Neural cell (in vitro differentiated cells): ENCODE measurements around the gene CREM. TPM values are rescaled to one million over a fixed set of nuclear protein-coding genes. Genes with fewer than 3 reads are reported as not detected.

Experiments
- H2AFZ ChIP-seq: fragments of 200-600, 300-800 bp; sonication (generic), shearing (Covaris generic); 2 replicates; pipeline ENCODE4 v1.6.0; 2014; ENCODE audit warnings: low read depth, mild to moderate bottlenecking, antibody characterized with exemption, low read length, moderate library complexity
- H3F3A ChIP-seq: fragments of 200-600 bp; shearing (Covaris generic); 2 replicates; pipeline ENCODE4 v1.6.1; 2016; ENCODE audit warnings: mild to moderate bottlenecking, moderate library complexity, mixed read lengths, antibody characterized with exemption, low read length; ENCODE audit not compliant: insufficient read depth, poor library complexity, severe bottlenecking
- H3K27ac ChIP-seq: fragments of 200-600, 300-800 bp; sonication (generic), shearing (Covaris generic); 2 replicates; pipeline ENCODE4 v1.5.1; 2014; ENCODE audit warnings: mild to moderate bottlenecking, low read length, moderate library complexity
- H3K27me3 ChIP-seq: fragments of 300-800, 200-600 bp; sonication (generic), shearing (Covaris generic); 2 replicates; pipeline ENCODE4 v1.6.0; 2014; ENCODE audit warnings: mild to moderate bottlenecking, low read depth, low read length, moderate library complexity; ENCODE audit not compliant: insufficient read depth
- H3K36me3 ChIP-seq: fragments of 300-800, 200-600 bp; sonication (generic), shearing (Covaris generic); 2 replicates; pipeline ENCODE4 v1.5.1; 2014; ENCODE audit warnings: mild to moderate bottlenecking, antibody characterized with exemption, low read length, moderate library complexity; ENCODE audit not compliant: insufficient read depth
- H3K4me2 ChIP-seq: fragments of 300-800, 200-600 bp; sonication (generic), shearing (Covaris generic); 2 replicates; pipeline ENCODE4 v1.6.0; 2014; ENCODE audit warnings: mild to moderate bottlenecking, low read length
- H3K4me3 ChIP-seq: fragments of 300-800, 200-600 bp; sonication (generic), shearing (Covaris generic); 2 replicates; pipeline ENCODE4 v1.5.1; 2014; ENCODE audit warnings: mild to moderate bottlenecking, low read length, moderate library complexity
- H3K79me2 ChIP-seq: fragments of 200-600 bp; shearing (Covaris generic); replicated peaks from 2 replicates; pipeline ENCODE4 v1.6.0; 2014; ENCODE audit warnings: mild to moderate bottlenecking, low read length, moderate library complexity; ENCODE audit not compliant: insufficient read depth
- H3K9ac ChIP-seq: fragments of 300-800, 200-600 bp; sonication (generic), shearing (Covaris generic); 2 replicates; pipeline ENCODE4 v1.6.1; 2016; ENCODE audit warnings: mild to moderate bottlenecking, low read length, mixed read lengths
- H3K9me2 ChIP-seq: fragments of 200-600 bp; shearing (Covaris generic); 2 replicates; pipeline ENCODE4 v1.6.1; 2016; ENCODE audit warnings: mild to moderate bottlenecking, low read length, mixed read lengths; ENCODE audit not compliant: insufficient read depth
- H3K9me3 ChIP-seq: fragments of 200-600, 300-800 bp; sonication (generic), shearing (Covaris generic); 2 replicates; pipeline ENCODE4 v1.6.1; 2016; ENCODE audit warnings: mild to moderate bottlenecking, mixed run types, low read length, moderate library complexity, mixed read lengths
- H4K20me1 ChIP-seq: fragments of 200-600 bp; shearing (Covaris generic); 2 replicates; pipeline ENCODE4 v1.6.1; 2016; ENCODE audit warnings: mild to moderate bottlenecking, mixed run types; ENCODE audit not compliant: insufficient read depth
- CTCF ChIP-seq: fragments of 450-650 bp; IDR thresholded peaks from 2 replicates; pipeline ENCODE4 v1.5.1; 2014; ENCODE audit warnings: antibody characterized with exemption, mild to moderate bottlenecking, moderate library complexity; ENCODE audit not compliant: poor library complexity, severe bottlenecking
- EP300 ChIP-seq: fragments of 450-650 bp; conservative IDR thresholded peaks from 2 replicates; pipeline ENCODE4 v1.6.1; 2014; ENCODE audit warnings: antibody characterized with exemption, mild to moderate bottlenecking, moderate library complexity; ENCODE audit not compliant: poor library complexity, severe bottlenecking
- EZH2 ChIP-seq: fragments of 200-600, 300-800 bp; shearing (Covaris generic), sonication (generic); IDR thresholded peaks from 2 replicates; pipeline ENCODE4 v1.6.1; 2014; ENCODE audit warnings: antibody characterized with exemption, low read length, borderline replicate concordance, mild to moderate bottlenecking; ENCODE audit not compliant: insufficient read depth, poor library complexity, severe bottlenecking
- MXI1 ChIP-seq: fragments of 450-650 bp; conservative IDR thresholded peaks from 2 replicates; pipeline ENCODE4 v1.6.1; 2014; ENCODE audit warnings: antibody characterized with exemption, mild to moderate bottlenecking; ENCODE audit not compliant: poor library complexity, severe bottlenecking
- POLR2AphosphoS5 ChIP-seq: IDR thresholded peaks from 2 replicates; pipeline ENCODE4 v1.6.1; 2012
- RAD21 ChIP-seq: fragments of 450-650 bp; conservative IDR thresholded peaks from 2 replicates; pipeline ENCODE4 v1.6.1; 2014; ENCODE audit warnings: antibody characterized with exemption, mild to moderate bottlenecking, moderate library complexity
- REST ChIP-seq: IDR thresholded peaks from 2 replicates; pipeline ENCODE4 v1.6.1; 2012; ENCODE audit warnings: borderline replicate concordance
- SMC3 ChIP-seq: fragments of 450-650 bp; conservative IDR thresholded peaks from 2 replicates; pipeline ENCODE4 v1.6.1; 2014; ENCODE audit warnings: antibody characterized with exemption, mild to moderate bottlenecking, moderate library complexity; ENCODE audit not compliant: poor library complexity
- TAF1 ChIP-seq: IDR thresholded peaks from 2 replicates; pipeline ENCODE4 v1.6.1; 2012; ENCODE audit warnings: low read depth
- polyA plus RNA-seq: library from polyadenylated mRNA; depleted of rRNA; stranded (reverse); fragments of >200 nt; gene quantifications from 2 replicates; pipeline ENCODE4 v1.2.3, GENCODE V29; 2014

CREM gene
- polyA plus RNA-seq, 1 donor from 2014 or later = 67.3 TPM

GRCh38 chr10:35166607-35167006, 40.0 kb downstream of the CREM start:
- Histone ChIP-seq H3K9ac (no peak overlapping the region), H3K9me2 (no peaks in the 10 kb centered on the region), H4K20me1 (no peaks in the 10 kb centered on the region), H2AFZ (no peak overlapping the region), H3K36me3 (no peaks in the 10 kb centered on the region), H3F3A (no peaks in the 10 kb centered on the region), H3K4me3 (no peak overlapping the region), H3K27me3 (no peaks in the 10 kb centered on the region), H3K27ac (no peak overlapping the region), H3K4me2 (no peak overlapping the region), H3K9me3 (no peaks in the 10 kb centered on the region), H3K79me2 (no peaks in the 10 kb centered on the region)
- TF ChIP-seq POLR2AphosphoS5 (no peak), SMC3 (no peak), EZH2 (no peak), EP300 (no peak), CTCF (no peak), MXI1 (no peak), TAF1 (no peak), REST (no peak), RAD21 (no peak)

- no peak for TF ChIP-seq EP300
- no peak for TF ChIP-seq RAD21
- no peak for TF ChIP-seq CTCF
- TF ChIP-seq MXI1 = no peak
- TF ChIP-seq TAF1 = no peak
- TF ChIP-seq REST = no peak
- no peak for TF ChIP-seq SMC3
- TF ChIP-seq POLR2AphosphoS5 = no peak
- no peak for TF ChIP-seq EZH2
- H3K79me2 ChIP-seq = no peaks in the 10 kb centered on the region
- no peak overlapping the region for H3K27ac ChIP-seq
- H3K9ac ChIP-seq = no peak overlapping the region
- no peak overlapping the region for H3K4me3 ChIP-seq
- H3K9me3 ChIP-seq = no peaks in the 10 kb centered on the region
- no peak overlapping the region for H2AFZ ChIP-seq
- no peaks in the 10 kb centered on the region for H3K27me3 ChIP-seq
- H3K36me3 ChIP-seq = no peaks in the 10 kb centered on the region
- H4K20me1 ChIP-seq = no peaks in the 10 kb centered on the region
- H3F3A ChIP-seq = no peaks in the 10 kb centered on the region
- no peaks in the 10 kb centered on the region for H3K9me2 ChIP-seq
- no peak overlapping the region for H3K4me2 ChIP-seq
These were observed 40.7 kb downstream of the CREM start for GRCh38 chr10:35167342-35167741.
